CD4-positive, alpha-beta T cell treated with Interleukin-17A for 4 hours (primary cell): ENCODE data around the gene PEX12.
"Not testable (repeated sequence)": the region's sequence is repeated elsewhere in the genome, so short reads cannot be mapped to it uniquely, and the experiment has no call there.

ENCODE experiments used
- DNase-seq: peaks from one replicate; pipeline ENCODE4 v3.0.0-alpha.2; 2020; ENCODE audit warnings: mixed read lengths

PEX12 gene

DNA sequence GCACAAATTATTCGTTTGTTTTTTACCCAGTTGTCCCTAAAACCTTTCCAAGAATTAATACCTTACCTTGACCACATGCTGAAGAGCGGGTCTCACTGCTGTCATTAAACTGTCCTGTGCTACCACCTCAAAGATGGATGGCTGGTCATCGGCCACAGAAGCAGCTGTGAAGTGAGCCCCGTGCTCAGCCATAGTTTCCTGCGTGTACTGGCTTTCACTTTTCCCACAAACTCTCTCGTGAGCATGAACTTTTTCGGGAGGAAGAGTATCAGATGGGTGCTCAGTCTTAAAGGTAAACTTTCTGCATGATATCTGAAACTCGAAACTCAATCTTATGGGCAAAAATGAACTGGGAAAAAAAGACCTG, 558 bp downstream of the PEX12 start:
- peak; percentile 9 for DNase-seq

DNA sequence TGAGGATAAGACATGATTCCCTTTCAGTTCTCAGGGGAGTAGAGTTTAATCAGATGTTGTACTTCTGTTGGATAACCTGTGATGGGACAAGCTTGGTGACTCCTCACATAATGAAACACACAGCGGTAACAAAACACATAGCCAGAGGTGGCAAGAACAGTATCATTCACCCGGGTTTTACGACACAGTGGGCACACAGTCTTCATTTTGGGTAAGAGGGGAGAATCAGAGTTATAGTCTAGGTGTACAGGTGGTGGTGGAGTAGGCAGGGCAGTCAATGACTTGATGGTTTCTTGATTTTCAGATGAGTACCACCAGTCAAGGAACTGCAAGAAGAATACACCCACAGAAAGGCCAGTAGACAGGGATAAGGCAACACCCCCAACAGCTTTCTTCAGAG, 2.6 kb downstream of the PEX12 start:
- DNase-seq: no peak

GRCh38 chr17:35569405-35569804, 9.0 kb downstream of the PEX12 start:
- DNase-seq: no peak

DNA sequence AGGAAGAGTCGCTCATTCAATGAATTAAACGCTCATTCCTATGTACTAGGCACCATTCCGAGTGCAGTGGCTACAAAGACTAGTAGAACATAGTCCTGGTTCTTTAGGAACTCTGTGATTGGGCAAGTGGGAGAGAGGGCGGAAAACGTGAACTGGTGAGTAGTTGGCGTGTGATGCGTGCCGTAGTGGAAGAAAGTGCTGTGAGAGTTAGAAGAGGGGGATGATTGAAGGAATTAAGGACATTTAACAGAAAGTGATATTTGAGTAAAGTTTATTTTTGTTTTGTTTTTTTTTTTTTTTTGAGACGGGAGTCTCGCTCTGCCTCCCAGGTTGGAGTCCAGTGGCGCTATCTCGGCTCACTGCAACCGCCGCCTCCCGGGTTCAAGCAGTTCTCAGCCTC, 9.8 kb downstream of the PEX12 start:
- DNase-seq: peak; percentile 44

- no peak for DNase-seq
Observed at GRCh38 chr17:35566968-35567367, 11.4 kb downstream of the PEX12 start.

GRCh38 chr17:35563181-35563580, 15.2 kb downstream of the PEX12 start:
- not testable (repeated sequence) for DNase-seq

GRCh38 chr17:35560703-35561102, 17.7 kb downstream of the PEX12 start, which contains the start of gene SLFN14:
TSS of gene SLFN14 (minus strand) at chr17:35560819. CDS start at chr17:35558062, 2,757 bp downstream.
- no peak for DNase-seq

DNA sequence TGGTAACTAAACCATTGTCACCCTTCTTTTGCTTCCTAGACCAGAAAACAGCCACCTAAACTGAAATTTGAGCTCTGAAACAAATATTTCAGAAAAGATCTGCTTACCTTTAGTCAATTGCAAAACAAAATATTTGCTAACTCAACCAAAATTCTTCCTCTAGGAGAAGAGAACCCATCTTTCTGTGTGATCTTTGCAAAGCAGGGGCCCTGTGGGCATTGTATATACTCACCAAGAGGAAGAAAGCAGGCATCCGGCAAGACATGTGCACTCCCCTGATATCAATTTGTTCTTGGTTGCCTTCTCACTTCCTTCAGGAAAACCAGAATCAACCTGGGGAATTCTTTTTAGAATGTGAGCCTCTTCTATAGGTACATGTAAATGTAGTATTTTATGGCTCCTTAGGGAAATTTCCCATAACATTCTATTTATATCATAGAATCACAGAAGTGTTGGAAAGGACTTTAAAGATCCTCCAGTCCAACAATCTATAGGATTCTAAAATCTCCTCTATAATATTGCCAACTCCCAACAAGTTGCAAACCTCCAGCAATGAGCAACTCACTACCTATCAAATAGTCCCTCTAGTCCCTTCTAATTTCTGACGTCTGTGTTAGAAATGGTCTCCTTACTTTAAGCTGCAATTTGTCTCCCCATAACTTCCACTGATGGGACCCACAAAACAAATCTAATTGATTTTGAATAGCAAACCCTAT, 18.7 kb downstream of the PEX12 start:
- DNase-seq: no peak

DNA sequence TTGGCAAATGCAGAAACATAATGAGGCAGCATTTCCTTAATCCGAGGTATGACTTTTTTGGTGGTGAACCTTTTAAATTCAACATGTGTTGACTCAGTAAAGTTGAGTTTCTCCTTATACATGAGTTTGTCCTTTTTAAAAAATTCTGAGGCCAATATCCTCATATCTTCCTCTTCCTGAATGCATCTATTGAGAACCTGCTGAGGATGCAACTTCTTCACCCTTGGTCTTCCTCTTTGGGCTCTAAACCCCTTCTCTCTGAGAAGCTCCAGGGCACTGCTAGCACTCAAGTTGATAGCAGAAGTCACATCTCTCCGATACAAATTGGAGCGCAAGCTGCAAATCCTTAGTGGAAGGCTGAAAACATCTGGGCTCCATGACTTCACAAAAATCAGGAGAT, 21.0 kb downstream of the PEX12 start:
- no peak for DNase-seq

GRCh38 chr17:35555691-35556090, 22.7 kb downstream of the PEX12 start:
- peak; percentile 11 for DNase-seq

GRCh38 chr17:35554668-35555067, 23.7 kb downstream of the PEX12 start:
- no peak for DNase-seq

DNA sequence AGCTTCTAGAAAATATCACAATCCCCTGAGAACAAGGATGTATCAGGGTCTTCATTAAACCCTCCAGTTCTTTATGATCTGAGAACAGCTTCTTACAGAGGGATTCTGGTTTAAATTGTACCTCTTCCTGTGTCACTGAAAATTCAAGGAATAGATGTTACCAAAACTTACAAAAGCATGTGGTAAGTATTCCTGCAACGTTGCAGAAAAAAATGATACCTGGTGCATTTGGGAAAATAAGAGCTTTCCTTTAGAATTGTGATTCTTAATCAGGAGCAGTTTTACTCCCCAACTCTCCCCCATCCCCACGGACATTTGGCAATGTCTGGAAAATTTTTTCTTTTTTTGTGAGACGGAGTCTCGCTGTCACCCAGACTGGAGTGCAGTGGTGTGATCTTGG, 25.1 kb downstream of the PEX12 start:
- no peak for DNase-seq

GRCh38 chr17:35548978-35549377, 29.4 kb downstream of the PEX12 start:
- no peak for DNase-seq

GRCh38 chr17:35548208-35548810, 30.1 kb downstream of the PEX12 start:
- no peak for DNase-seq

- no peak for DNase-seq
Observed at GRCh38 chr17:35546487-35546886, 31.9 kb downstream of the PEX12 start.

DNA sequence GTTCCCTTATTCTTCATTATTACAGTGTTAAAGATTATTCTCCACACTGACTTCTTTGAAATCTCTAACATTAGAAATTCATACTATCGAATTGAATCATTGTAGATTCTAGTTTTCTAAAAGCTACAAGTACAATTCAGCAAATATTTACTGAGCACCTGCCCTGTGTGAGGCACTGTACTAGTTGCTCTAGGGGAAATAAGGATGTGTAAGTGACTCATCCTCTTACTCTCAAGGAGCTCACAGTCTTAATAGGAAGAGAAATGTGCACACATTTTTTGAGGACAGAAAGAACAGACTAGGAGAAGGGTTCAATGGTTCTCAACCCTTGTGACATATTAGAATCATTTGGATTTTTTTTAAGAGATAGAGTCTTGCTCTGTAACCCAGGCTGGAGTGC, 33.2 kb downstream of the PEX12 start:
- DNase-seq: no peak

DNA sequence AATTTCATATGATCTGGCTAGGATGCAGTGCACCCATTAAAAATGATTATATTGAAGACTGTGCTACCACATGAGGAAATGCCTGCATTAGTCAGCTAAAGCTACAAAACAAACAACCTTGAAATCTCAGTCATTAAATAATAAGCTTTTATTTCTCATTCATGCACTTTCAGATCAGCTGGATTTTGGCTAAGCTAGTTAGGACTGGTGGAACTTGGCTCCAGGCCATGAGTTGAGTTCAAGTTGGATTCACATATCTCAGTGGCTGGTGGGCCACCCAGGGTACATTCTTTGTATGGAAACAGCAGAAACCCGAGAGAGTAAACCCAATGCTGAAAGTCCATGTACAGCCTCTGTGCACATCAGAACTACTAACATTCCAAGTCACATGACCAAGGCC, 34.5 kb downstream of the PEX12 start:
- no peak for DNase-seq

DNA sequence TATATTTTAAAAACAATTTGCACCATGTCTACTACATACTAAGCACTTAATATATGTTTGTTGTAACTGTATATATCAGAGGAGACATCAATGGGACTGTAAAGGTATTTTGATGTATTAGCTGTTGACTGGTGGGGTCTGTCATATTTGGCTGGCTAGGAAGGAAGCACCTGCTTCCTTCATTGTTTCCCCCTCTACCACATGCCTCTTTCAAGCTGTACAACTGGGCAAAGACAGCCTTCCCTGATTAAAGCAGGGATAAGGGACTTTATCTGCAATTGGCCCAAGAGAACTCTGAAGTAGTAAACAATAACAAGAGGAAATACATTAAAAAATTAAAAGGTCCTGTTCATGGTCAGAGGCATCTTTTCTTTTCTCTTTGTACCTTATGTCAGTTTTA, 35.4 kb downstream of the PEX12 start:
- DNase-seq: no peak

GRCh38 chr17:35541434-35541833, 36.9 kb downstream of the PEX12 start:
- no peak for DNase-seq

DNA sequence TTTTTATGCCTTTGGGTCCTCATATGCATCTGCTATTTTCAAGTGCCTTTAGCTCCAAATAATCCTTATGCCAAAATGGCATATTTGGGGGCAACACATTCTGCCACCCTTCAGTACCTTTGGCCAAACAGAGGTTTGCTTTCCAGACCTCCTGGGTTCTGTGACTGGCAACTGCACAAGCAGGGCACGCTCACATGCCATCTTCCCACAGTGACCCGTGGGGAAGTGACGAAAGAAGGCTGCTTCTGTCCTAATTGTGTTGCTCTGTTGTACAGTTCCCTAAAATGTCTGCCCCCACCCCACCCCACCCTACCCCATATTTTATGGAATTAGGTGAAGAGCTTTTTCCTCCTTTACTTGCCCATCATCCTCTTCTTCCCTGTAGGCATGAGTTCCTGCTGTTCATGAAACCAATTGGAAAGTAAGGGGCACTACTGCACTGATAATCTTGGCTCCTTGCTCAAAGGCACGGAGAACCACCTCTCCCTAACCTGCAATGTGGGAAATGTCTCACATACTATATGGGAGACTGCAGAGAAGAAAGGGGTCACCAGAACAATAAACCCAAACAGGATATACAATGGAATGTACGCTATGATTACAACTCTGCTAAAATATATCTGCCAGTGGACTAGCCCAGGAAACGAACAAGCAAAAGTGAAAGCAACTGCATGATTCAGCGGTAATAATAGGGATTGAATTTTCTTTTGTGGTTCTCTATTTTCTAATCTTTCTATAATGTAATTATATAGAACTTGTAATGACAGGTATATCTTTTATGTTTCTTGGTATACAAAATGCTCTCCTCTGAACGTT, 37.6 kb downstream of the PEX12 start:
- peak; percentile 62 for DNase-seq

- DNase-seq: no peak
Observed at GRCh38 chr17:35539659-35540026, 38.7 kb downstream of the PEX12 start.

GRCh38 chr17:35537601-35538141, 40.7 kb downstream of the PEX12 start, which contains the start of gene SLFN12L:
TSS of gene SLFN12L (minus strand) at chr17:35537678. CDS start at chr17:35522364, 15,314 bp downstream.
- peak; percentile 17 for DNase-seq

GRCh38 chr17:35536664-35537171, 41.7 kb downstream of the PEX12 start:
- peak; percentile 63 for DNase-seq
